GM18951 (cell line): Measurements from ENCODE around the gene ELOA.
"Not testable (repeated sequence)": the region's sequence is repeated elsewhere in the genome, so short reads cannot be mapped to it uniquely, and the experiment has no call there.

Experiments used
- POLR2A ChIP-seq: IDR thresholded peaks from 4 replicates; pipeline ENCODE4 v1.6.1; 2011; ENCODE audit warnings: mild to moderate bottlenecking; ENCODE audit not compliant: insufficient read length, insufficient read depth; ENCODE audit errors: extremely low read depth
- in situ Hi-C: fragments of 300-500 bp; cut with MboI; formaldehyde crosslinking; loops from one replicate; pipeline ENCODE4 v1.12.0; 2022; ENCODE audit warnings: low sequenced_read_pairs, mixed read lengths, inconsistent platforms; ENCODE audit not compliant: unreplicated experiment

ELOA gene

GRCh38 chr1:23779826-23780371 is 36.6 kb downstream of the ELOA start:
- no peak for TF ChIP-seq POLR2A
- in situ Hi-C loops: no loop called here

GRCh38 chr1:23783141-23783540 is 39.9 kb downstream of the ELOA start:
- in situ Hi-C loops: not testable (repeated sequence)

- TF ChIP-seq POLR2A: no peak
- in situ Hi-C loops: no loop called here
These were observed 41.6 kb downstream of the ELOA start for GRCh38 chr1:23784846-23785245.

GRCh38 chr1:23787701-23788100 is 44.4 kb downstream of the ELOA start:
- TF ChIP-seq POLR2A: no peak
- in situ Hi-C loops: no loop called here

- TF ChIP-seq POLR2A: no peak
- in situ Hi-C loops: no loop called here
These were observed 45.4 kb downstream of the ELOA start for GRCh38 chr1:23788695-23789094.

- peak; percentile 72 for TF ChIP-seq POLR2A
- in situ Hi-C loops: no loop called here
These were observed 47.6 kb downstream of the ELOA start, which contains the start of gene LYPLA2 for GRCh38 chr1:23790696-23791515. Gene LYPLA2 (plus strand): TSS chr1:23791145. CDS start chr1:23792683, 1,538 bp downstream.

GRCh38 chr1:23791516-23792047 is 48.3 kb downstream of the ELOA start:
- TF ChIP-seq POLR2A: no peak
- in situ Hi-C loops: no loop called here

- no peak for TF ChIP-seq POLR2A
- in situ Hi-C loops: no loop called here
These were observed 49.1 kb downstream of the ELOA start for GRCh38 chr1:23792151-23792945.

GRCh38 chr1:23793018-23793781 is 49.9 kb downstream of the ELOA start:
- no peak for TF ChIP-seq POLR2A
- in situ Hi-C loops: no loop called here

GRCh38 chr1:23793861-23794731 is 50.8 kb downstream of the ELOA start:
- no peak for TF ChIP-seq POLR2A
- in situ Hi-C loops: no loop called here

- in situ Hi-C loops: not testable (repeated sequence)
These were observed 51.5 kb downstream of the ELOA start for GRCh38 chr1:23794732-23795182.
